Psoas muscle (tissue), 8 donors: ENCODE measurements around the gene WDR27. TPM values are rescaled to one million over a fixed set of nuclear protein-coding genes. Genes with fewer than 3 reads are reported as not detected.
"Not testable (repeated sequence)": the region's sequence is repeated elsewhere in the genome, so short reads cannot be mapped to it uniquely, and the experiment has no call there.

Source experiments
- ATAC-seq, 4 donors: fragments of 200-7000 bp; cut with Tn5 transposase; one replicate each; pipeline ENCODE4 v1.9.1; 2020; ENCODE audit warnings: moderate library complexity in 3 of 4, mild to moderate bottlenecking in 2 of 4
- DNase-seq, 2 donors: peaks; one replicate each; pipeline ENCODE4 v3.0.0-alpha.2; 2020
- H3K27ac ChIP-seq: fragments of 200-600 bp; one replicate; pipeline ENCODE4 v1.8.0; 2022
- H3K27me3 ChIP-seq, 3 donors: fragments of 200-600 bp in 1 of 3; one replicate each; pipeline versions ENCODE4 v1.6.1 to v1.8.0; 2013 to 2022; ENCODE audit warnings: low read length in 2 of 3, mild to moderate bottlenecking in 2 of 3, moderate library complexity in 1 of 3; ENCODE audit not compliant: insufficient read depth in 3 of 3
- H3K36me3 ChIP-seq, 2 donors: fragments of 200-600 bp in 1 of 2; one replicate each; pipeline versions ENCODE4 v1.6.1 to v1.8.0; 2013 to 2022; ENCODE audit warnings: low read depth in 1 of 2, mild to moderate bottlenecking in 1 of 2, moderate library complexity in 1 of 2; ENCODE audit not compliant: insufficient read depth in 1 of 2
- H3K4me1 ChIP-seq: fragments of 200-600 bp; one replicate; pipeline ENCODE4 v1.8.0; 2022
- H3K4me3 ChIP-seq: fragments of 200-600 bp; one replicate; pipeline ENCODE4 v1.8.0; 2022; ENCODE audit warnings: mild to moderate bottlenecking
- H3K9me3 ChIP-seq: fragments of 200-600 bp; one replicate; pipeline ENCODE4 v1.8.0; 2022
- CTCF ChIP-seq: fragments of 200-600 bp; IDR thresholded peaks from one replicate; pipeline ENCODE4 v1.8.0; 2022; ENCODE audit warnings: antibody characterized with exemption
- WGBS, 3 donors: extraction: QIAGEN DNeasy Blood & Tissue Kit; methylation state at CpG; one replicate each; pipeline versions ENCODE4 v1.1.6 to v1.1.7; 2013; 5-methylcytosine and 5-hydroxymethylcytosine counted together
- intact Hi-C, 2 donors: fragments of 100-400 bp; cut with DNase I; formaldehyde crosslinking; loops; one replicate each; pipeline versions ENCODE4 v1.11.0 to v1.14.2; 2022
- polyA plus RNA-seq, 3 donors: library from polyadenylated mRNA; stranded (reverse); fragments of 200-250 nt; gene quantifications; one replicate each; pipeline ENCODE4 v1.2.3, GENCODE V29; 2013
- total RNA-seq, 4 donors: library from RNA; stranded (reverse); fragmentation: NEBNext Ultra II Directional in 2 of 4; extraction: Animal tissue kit (Norgen Biotek cat#: 25700) in 2 of 4; gene quantifications; one replicate each; pipeline versions ENCODE4 v1.2.1 to v1.2.4, GENCODE V29; 2021 to 2023
- donor health status: healthy with polysubstance abuse.
- donor health status: DM: no; HTN: no; CAD: no; lungs with moderate emphysema.
- donor health status: Bipolar disorder and iron deficiency.
- donor health status: healthy.
- donor health status: DM: yes; HTN: yes; CAD: no.
- donor health status: DM: no; HTN: no; CAD: no.
- donor health status: DM: no; HTN: no; CAD: no.
- donor health status: DM: yes; HTN: yes; CAD: no.

The WDR27 gene
- total and polyA plus RNA-seq, 7 donors, result 3.1 to 14.4 (median 5.5) TPM

GRCh38 chr6:169439710-169440109 lies 262.1 kb downstream of the WDR27 start:
- H3K4me3 ChIP-seq, result no peak overlapping the region
- peaks cover 2% of the 10 kb centered on the region for H3K9me3 ChIP-seq
- H3K27ac ChIP-seq, result no peak overlapping the region
- TF ChIP-seq CTCF, result no peak
- DNase-seq (no peak), ATAC-seq (no peak)
- intact Hi-C loops, result loop anchor here in 1 of 2 donors (10.0 kb wide), 1 partner anchor 485 kb away; no protein-coding TSS in a partner anchor
- no peaks in the 10 kb centered on the region for H3K27me3 ChIP-seq
- 0 to 50% (median 0%) methylated on average over 1 of the region's 1 CpG for WGBS, 3 donors
- no peaks in the 10 kb centered on the region for H3K36me3 ChIP-seq
- H3K4me1 ChIP-seq, result no peaks in the 10 kb centered on the region

GRCh38 chr6:169434554-169434953 lies 267.3 kb downstream of the WDR27 start:
- H3K4me1 ChIP-seq, H3K36me3 ChIP-seq, DNase-seq, H3K27ac ChIP-seq, intact Hi-C loops, ATAC-seq, H3K4me3 ChIP-seq, H3K27me3 ChIP-seq: not testable (repeated sequence)
- peaks cover 27% of the 10 kb centered on the region for H3K9me3 ChIP-seq

- H3K4me1 ChIP-seq, result no peaks in the 10 kb centered on the region
- TF ChIP-seq CTCF, result no peak
- peaks cover 18% of the 10 kb centered on the region for H3K9me3 ChIP-seq
- no peaks in the 10 kb centered on the region for H3K27me3 ChIP-seq
- 86 to 92% (median 91%) methylated on average over 11 of the region's 11 CpGs for WGBS, 3 donors
- no peak overlapping the region for H3K4me3 ChIP-seq
- H3K36me3 ChIP-seq, result no peaks in the 10 kb centered on the region
- DNase-seq (no peak), ATAC-seq (no peak)
- no peak overlapping the region for H3K27ac ChIP-seq
- intact Hi-C loops, result loop anchor here in 1 of 2 donors (10.0 kb wide), 1 partner anchor 226 kb away; no protein-coding TSS in a partner anchor
Observed at GRCh38 chr6:169429001-169429400, 272.8 kb downstream of the WDR27 start.

- Histone ChIP-seq H3K36me3 (no peaks in the 10 kb centered on the region), H3K9me3 (peaks cover 13% of the 10 kb centered on the region), H3K27ac (no peak overlapping the region), H3K4me1 (no peaks in the 10 kb centered on the region), H3K27me3 (no peaks in the 10 kb centered on the region), H3K4me3 (no peak overlapping the region)
- WGBS, 3 donors, result 36 to 52% (median 40%) methylated on average over 12 of the region's 12 CpGs
- intact Hi-C loops, result loop anchor here in 1 of 2 donors (10.0 kb wide), 1 partner anchor 226 kb away; no protein-coding TSS in a partner anchor
- ATAC-seq (no peak), DNase-seq (no peak)
- no peak for TF ChIP-seq CTCF
Observed at GRCh38 chr6:169428532-169428931, 273.3 kb downstream of the WDR27 start.

- 36 to 38% (median 37%) methylated on average over 10 to 11 of the region's 11 CpGs for WGBS, 3 donors
- Histone ChIP-seq H3K27me3 (no peaks in the 10 kb centered on the region), H3K4me1 (no peaks in the 10 kb centered on the region), H3K36me3 (no peaks in the 10 kb centered on the region), H3K4me3 (no peak overlapping the region), H3K27ac (no peak overlapping the region), H3K9me3 (peaks cover 13% of the 10 kb centered on the region)
- DNase-seq, result no peak
- ATAC-seq, result peak in 1 of 4 donors; percentile 53
- TF ChIP-seq CTCF, result no peak
- intact Hi-C loops, result loop anchor here in 1 of 2 donors (10.0 kb wide), 1 partner anchor 227 kb away; no protein-coding TSS in a partner anchor
Observed at GRCh38 chr6:169427856-169428255, 274.0 kb downstream of the WDR27 start.
